HepG2 (cell line): ENCODE data around the gene DST. TPM values are rescaled to one million over a fixed set of nuclear protein-coding genes. Genes with fewer than 3 reads are reported as not detected.

Source experiments
- AGO1 ChIP-seq: fragments of 200-400 bp; formaldehyde crosslinking; IDR thresholded peaks from 2 replicates; pipeline ENCODE4 v1.6.1; 2017; ENCODE audit warnings: mild to moderate bottlenecking, low read depth, low read length, moderate library complexity; ENCODE audit not compliant: poor library complexity, severe bottlenecking
- CCAR2 ChIP-seq: fragments of 200-400 bp; formaldehyde crosslinking; optimal IDR thresholded peaks from 2 replicates; pipeline ENCODE3; 2018; ENCODE audit warnings: low read depth, mild to moderate bottlenecking, low read length, moderate library complexity
- CHD4 ChIP-seq: fragments of 200-600 bp; sonication (generic); IDR thresholded peaks from 2 replicates; pipeline ENCODE4 v1.7.0; 2017; ENCODE audit warnings: mild to moderate bottlenecking, low read length, borderline replicate concordance
- CREB1 ChIP-seq, 2 experiments: fragments of 450-650 bp in 1 of 2; IDR thresholded peaks; 2 replicates each; pipeline ENCODE4 v1.6.1; 2016 to 2017; ENCODE audit warnings: control low read depth in 1 of 2, mild to moderate bottlenecking in 1 of 2, missing compliant biosample characterization in 1 of 2, missing genetic modification characterization in 1 of 2
- DMAP1 ChIP-seq: IDR thresholded peaks from 2 replicates; pipeline ENCODE4 v1.6.1; 2016
- EZH2 ChIP-seq: conservative IDR thresholded peaks from 2 replicates; pipeline ENCODE4 v1.6.1; 2012; ENCODE audit warnings: mild to moderate bottlenecking, low read depth, low read length, moderate library complexity
- FOXA1 ChIP-seq, 2 experiments: fragments of 450-650 bp in 1 of 2; sonication (generic) in 1 of 2; formaldehyde crosslinking in 1 of 2; IDR thresholded peaks; 2 replicates each; pipeline versions ENCODE4 v1.4.0 to v1.6.1; 2016 to 2020; ENCODE audit warnings: missing genetic modification reagents in 1 of 2
- GATAD1 ChIP-seq: IDR thresholded peaks from 2 replicates; pipeline ENCODE4 v1.6.1; 2016; ENCODE audit warnings: missing genetic modification reagents, missing compliant biosample characterization
- GATAD2A ChIP-seq: IDR thresholded peaks from 2 replicates; pipeline ENCODE4 v1.6.1; 2016
- HOXA7 ChIP-seq: sonication (generic); formaldehyde crosslinking; IDR thresholded peaks from 2 replicates; pipeline ENCODE4 v1.8.1; 2022; ENCODE audit warnings: mild to moderate bottlenecking, missing genetic modification reagents, moderate library complexity
- HOXD1 ChIP-seq: sonication (generic); formaldehyde crosslinking; IDR thresholded peaks from 2 replicates; pipeline ENCODE4 v1.5.0; 2020; ENCODE audit warnings: missing genetic modification reagents
- MEIS2 ChIP-seq: sonication (generic); formaldehyde crosslinking; IDR thresholded peaks from 2 replicates; pipeline ENCODE4 v1.9.0; 2021; ENCODE audit warnings: mild to moderate bottlenecking, missing genetic modification reagents
- MXI1 ChIP-seq: IDR thresholded peaks from 3 replicates; pipeline ENCODE4 v1.6.1; 2012; ENCODE audit warnings: low read depth, low read length, inconsistent platforms, borderline replicate concordance
- RFX5 ChIP-seq: IDR thresholded peaks from 2 replicates; pipeline ENCODE4 v1.6.1; 2011; ENCODE audit warnings: low read depth, low read length, improper control_type of control experiment
- YEATS2 ChIP-seq: sonication (generic); formaldehyde crosslinking; IDR thresholded peaks from 2 replicates; pipeline ENCODE4 v1.4.0; 2020; ENCODE audit warnings: missing genetic modification reagents, borderline replicate concordance
- ZMYM4 ChIP-seq: sonication (generic); formaldehyde crosslinking; IDR thresholded peaks from 2 replicates; pipeline ENCODE4 v1.8.1; 2023; ENCODE audit warnings: mild to moderate bottlenecking, missing genetic modification reagents
- ZNF629 ChIP-seq: sonication (generic); formaldehyde crosslinking; conservative IDR thresholded peaks from 2 replicates; pipeline ENCODE4 v1.5.0; 2020; ENCODE audit warnings: missing genetic modification reagents
- polyA plus RNA-seq, 8 experiments: library from polyadenylated mRNA; depleted of rRNA in 3 of 8; stranded (reverse) in 7 of 8; unstranded in 1 of 8; fragments of >200 nt; fragmentation: Illumina TruSeq in 4 of 8; extraction: Trizol in 4 of 8; gene quantifications; 2 replicates each; pipeline versions ENCODE4 v1.2.1 to v1.2.3, GENCODE V29; 2011 to 2016; ENCODE audit warnings: low read depth in 4 of 8, missing spikeins in 1 of 8, mixed read lengths in 1 of 8; ENCODE audit not compliant: insufficient read depth in 1 of 8
- total RNA-seq, 5 experiments: library from RNA; depleted of rRNA; stranded (reverse); fragments of >200 nt; fragmentation: Illumina TruSeq; extraction: Trizol; gene quantifications; 2 replicates each; pipeline ENCODE4 v1.2.3, GENCODE V29; 2016; ENCODE audit warnings: low read depth in 1 of 5
- TF ChIP-seq, protein P1 (sequence below): sonication (generic); formaldehyde crosslinking; IDR thresholded peaks from 2 replicates; pipeline ENCODE4 v1.4.0; 2020; ENCODE audit warnings: missing genetic modification reagents
- TF ChIP-seq, protein P2 (sequence below): IDR thresholded peaks from 2 replicates; pipeline ENCODE4 v1.6.1; 2012; ENCODE audit warnings: inconsistent platforms
- TF ChIP-seq, protein P3 (sequence below): sonication (generic); formaldehyde crosslinking; IDR thresholded peaks from 2 replicates; pipeline ENCODE4 v1.8.1; 2022; ENCODE audit warnings: low read depth, mild to moderate bottlenecking, missing genetic modification reagents
- TF ChIP-seq, protein P4 (sequence below): IDR thresholded peaks from 2 replicates; pipeline ENCODE4 v1.6.1; 2016; ENCODE audit warnings: low read depth, control low read depth
- TF ChIP-seq, protein P5 (sequence below): sonication (generic); formaldehyde crosslinking; IDR thresholded peaks from 2 replicates; pipeline ENCODE4 v1.5.0; 2020; ENCODE audit warnings: missing genetic modification reagents

Gene DST
- total and polyA plus RNA-seq, 2 of the 13 experiments (the other 11 are each of a cell fraction or from before 2014, with no cell fraction given) = 64.4 to 89.0 TPM

DNA sequence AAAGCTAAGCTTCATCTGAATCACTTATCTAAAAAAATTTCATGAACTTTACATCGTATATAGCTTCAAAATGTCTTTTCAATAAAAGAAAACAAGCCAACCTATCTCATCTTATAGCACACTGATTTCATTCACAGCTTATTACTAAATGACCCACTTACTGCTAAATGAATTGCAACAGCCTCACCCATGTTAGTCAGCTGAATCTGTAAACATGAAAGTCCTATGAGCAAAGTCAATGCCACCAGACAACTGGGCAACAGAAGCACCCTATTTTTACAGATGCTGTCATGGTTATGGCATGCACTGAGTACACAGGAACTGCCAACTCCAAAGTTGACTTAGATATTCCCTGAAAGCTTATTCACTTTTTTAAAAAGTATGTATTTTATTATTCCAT, 41.2 kb upstream of the DST start (continued):
- TF ChIP-seq, protein P1, sequence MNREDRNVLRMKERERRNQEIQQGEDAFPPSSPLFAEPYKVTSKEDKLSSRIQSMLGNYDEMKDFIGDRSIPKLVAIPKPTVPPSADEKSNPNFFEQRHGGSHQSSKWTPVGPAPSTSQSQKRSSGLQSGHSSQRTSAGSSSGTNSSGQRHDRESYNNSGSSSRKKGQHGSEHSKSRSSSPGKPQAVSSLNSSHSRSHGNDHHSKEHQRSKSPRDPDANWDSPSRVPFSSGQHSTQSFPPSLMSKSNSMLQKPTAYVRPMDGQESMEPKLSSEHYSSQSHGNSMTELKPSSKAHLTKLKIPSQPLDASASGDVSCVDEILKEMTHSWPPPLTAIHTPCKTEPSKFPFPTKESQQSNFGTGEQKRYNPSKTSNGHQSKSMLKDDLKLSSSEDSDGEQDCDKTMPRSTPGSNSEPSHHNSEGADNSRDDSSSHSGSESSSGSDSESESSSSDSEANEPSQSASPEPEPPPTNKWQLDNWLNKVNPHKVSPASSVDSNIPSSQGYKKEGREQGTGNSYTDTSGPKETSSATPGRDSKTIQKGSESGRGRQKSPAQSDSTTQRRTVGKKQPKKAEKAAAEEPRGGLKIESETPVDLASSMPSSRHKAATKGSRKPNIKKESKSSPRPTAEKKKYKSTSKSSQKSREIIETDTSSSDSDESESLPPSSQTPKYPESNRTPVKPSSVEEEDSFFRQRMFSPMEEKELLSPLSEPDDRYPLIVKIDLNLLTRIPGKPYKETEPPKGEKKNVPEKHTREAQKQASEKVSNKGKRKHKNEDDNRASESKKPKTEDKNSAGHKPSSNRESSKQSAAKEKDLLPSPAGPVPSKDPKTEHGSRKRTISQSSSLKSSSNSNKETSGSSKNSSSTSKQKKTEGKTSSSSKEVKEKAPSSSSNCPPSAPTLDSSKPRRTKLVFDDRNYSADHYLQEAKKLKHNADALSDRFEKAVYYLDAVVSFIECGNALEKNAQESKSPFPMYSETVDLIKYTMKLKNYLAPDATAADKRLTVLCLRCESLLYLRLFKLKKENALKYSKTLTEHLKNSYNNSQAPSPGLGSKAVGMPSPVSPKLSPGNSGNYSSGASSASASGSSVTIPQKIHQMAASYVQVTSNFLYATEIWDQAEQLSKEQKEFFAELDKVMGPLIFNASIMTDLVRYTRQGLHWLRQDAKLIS (CRISPR knock-in tag) = no peak
- TF ChIP-seq ZNF629 (CRISPR knock-in tag) (no peak), HOXD1 (CRISPR knock-in tag) (no peak), EZH2 (no peak), CCAR2 (no peak), HOXA7 (no peak), CREB1 (IDR thresholded peaks at IDR 0.05) (no peak), CREB1 (CRISPR knock-in tag; IDR thresholded peaks at IDR 0.05) (peak; percentile 83), GATAD1 (CRISPR knock-in tag) (no peak), RFX5 (no peak), MEIS2 (peak; percentile 73; the same call in 1 of the 2 replicates), FOXA1 (IDR thresholded peaks at IDR 0.05) (peak; percentile 98), FOXA1 (CRISPR knock-in tag; IDR thresholded peaks at IDR 0.05) (peak; percentile 99), ZMYM4 (peak; percentile 53; the same call in 1 of the 2 replicates), DMAP1 (CRISPR knock-in tag) (0 out of 2 replicates have a peak, but pooled peaks have one; percentile 27), MXI1 (peak; percentile 37; the same call in 1 of the 3 replicates), GATAD2A (CRISPR knock-in tag) (peak; percentile 99), AGO1 (no peak), YEATS2 (CRISPR knock-in tag) (peak; percentile 64; the same call in 1 of the 2 replicates), CHD4 (peak; percentile 83; the same call in 1 of the 2 replicates)
- TF ChIP-seq, protein P2, sequence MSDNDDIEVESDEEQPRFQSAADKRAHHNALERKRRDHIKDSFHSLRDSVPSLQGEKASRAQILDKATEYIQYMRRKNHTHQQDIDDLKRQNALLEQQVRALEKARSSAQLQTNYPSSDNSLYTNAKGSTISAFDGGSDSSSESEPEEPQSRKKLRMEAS = no peak
- TF ChIP-seq, protein P3, sequence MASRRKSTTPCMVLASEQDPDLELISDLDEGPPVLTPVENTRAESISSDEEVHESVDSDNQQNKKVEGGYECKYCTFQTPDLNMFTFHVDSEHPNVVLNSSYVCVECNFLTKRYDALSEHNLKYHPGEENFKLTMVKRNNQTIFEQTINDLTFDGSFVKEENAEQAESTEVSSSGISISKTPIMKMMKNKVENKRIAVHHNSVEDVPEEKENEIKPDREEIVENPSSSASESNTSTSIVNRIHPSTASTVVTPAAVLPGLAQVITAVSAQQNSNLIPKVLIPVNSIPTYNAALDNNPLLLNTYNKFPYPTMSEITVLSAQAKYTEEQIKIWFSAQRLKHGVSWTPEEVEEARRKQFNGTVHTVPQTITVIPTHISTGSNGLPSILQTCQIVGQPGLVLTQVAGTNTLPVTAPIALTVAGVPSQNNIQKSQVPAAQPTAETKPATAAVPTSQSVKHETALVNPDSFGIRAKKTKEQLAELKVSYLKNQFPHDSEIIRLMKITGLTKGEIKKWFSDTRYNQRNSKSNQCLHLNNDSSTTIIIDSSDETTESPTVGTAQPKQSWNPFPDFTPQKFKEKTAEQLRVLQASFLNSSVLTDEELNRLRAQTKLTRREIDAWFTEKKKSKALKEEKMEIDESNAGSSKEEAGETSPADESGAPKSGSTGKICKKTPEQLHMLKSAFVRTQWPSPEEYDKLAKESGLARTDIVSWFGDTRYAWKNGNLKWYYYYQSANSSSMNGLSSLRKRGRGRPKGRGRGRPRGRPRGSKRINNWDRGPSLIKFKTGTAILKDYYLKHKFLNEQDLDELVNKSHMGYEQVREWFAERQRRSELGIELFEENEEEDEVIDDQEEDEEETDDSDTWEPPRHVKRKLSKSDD (CRISPR knock-in tag) = no peak; the same call in 1 of the 2 replicates
- TF ChIP-seq, protein P4, sequence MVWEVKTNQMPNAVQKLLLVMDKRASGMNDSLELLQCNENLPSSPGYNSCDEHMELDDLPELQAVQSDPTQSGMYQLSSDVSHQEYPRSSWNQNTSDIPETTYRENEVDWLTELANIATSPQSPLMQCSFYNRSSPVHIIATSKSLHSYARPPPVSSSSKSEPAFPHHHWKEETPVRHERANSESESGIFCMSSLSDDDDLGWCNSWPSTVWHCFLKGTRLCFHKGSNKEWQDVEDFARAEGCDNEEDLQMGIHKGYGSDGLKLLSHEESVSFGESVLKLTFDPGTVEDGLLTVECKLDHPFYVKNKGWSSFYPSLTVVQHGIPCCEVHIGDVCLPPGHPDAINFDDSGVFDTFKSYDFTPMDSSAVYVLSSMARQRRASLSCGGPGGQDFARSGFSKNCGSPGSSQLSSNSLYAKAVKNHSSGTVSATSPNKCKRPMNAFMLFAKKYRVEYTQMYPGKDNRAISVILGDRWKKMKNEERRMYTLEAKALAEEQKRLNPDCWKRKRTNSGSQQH (CRISPR knock-in tag) = peak; percentile 65; the same call in 1 of the 2 replicates
- TF ChIP-seq, protein P5, sequence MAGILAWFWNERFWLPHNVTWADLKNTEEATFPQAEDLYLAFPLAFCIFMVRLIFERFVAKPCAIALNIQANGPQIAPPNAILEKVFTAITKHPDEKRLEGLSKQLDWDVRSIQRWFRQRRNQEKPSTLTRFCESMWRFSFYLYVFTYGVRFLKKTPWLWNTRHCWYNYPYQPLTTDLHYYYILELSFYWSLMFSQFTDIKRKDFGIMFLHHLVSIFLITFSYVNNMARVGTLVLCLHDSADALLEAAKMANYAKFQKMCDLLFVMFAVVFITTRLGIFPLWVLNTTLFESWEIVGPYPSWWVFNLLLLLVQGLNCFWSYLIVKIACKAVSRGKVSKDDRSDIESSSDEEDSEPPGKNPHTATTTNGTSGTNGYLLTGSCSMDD (CRISPR knock-in tag) = no peak
